Measurements from ENCODE around the gene ITPR3. TPM values are rescaled to one million over a fixed set of nuclear protein-coding genes. Genes with fewer than 3 reads are reported as not detected.

The ITPR3 gene
- total and polyA plus RNA-seq, 2 donors (not counting 3 experiments of a cell fraction or from before 2014, with no cell fraction given), result 28.8 to 52.2 TPM

GRCh38 chr6:33664506-33665057 lies 43.5 kb downstream of the ITPR3 start:
- Histone ChIP-seq H3K27ac (ENCODE audit: insufficient read depth, low read depth, low read length) (no peak overlapping the region), H2AFZ (ENCODE audit: low read depth, low read length) (no peak overlapping the region), H3K4me3 (replicated peaks in 1 of 3; ENCODE audit: insufficient read depth in 1 of 3, low read depth in 1 of 3, low read length in 3 of 3) (no peak overlapping the region), H3K36me3 (ENCODE audit: control insufficient read depth in 2 of 2, extremely low read depth in 1 of 2, insufficient read depth in 2 of 2, low read length in 2 of 2) (peaks cover 0 to 22% of the 10 kb centered on the region in 2 experiments), H3K79me2 (ENCODE audit: control insufficient read depth, insufficient read depth, low read length) (no peaks in the 10 kb centered on the region), H3K9ac (replicated peaks; ENCODE audit: extremely low read depth, insufficient read depth, low read length) (no peak overlapping the region), H3K4me1 (ENCODE audit: control insufficient read depth, extremely low read depth, insufficient read depth, low read length) (no peaks in the 10 kb centered on the region), H3K9me3 (replicated peaks; ENCODE audit: control insufficient read depth, insufficient read depth, low read length) (no peaks in the 10 kb centered on the region), H3K4me2 (ENCODE audit: insufficient read depth, low read length) (no peak overlapping the region), H3K9me1 (replicated peaks; ENCODE audit: control insufficient read depth, extremely low read depth, insufficient read depth, low read length) (no peaks in the 10 kb centered on the region), H4K20me1 (replicated peaks; ENCODE audit: control insufficient read depth, extremely low read depth, insufficient read depth, low read length) (no peaks in the 10 kb centered on the region), H3K27me3 (ENCODE audit: control insufficient read depth in 2 of 2, insufficient read depth in 2 of 2, low read length in 2 of 2) (no peaks in the 10 kb centered on the region)
- FAIRE-seq, result no peak
- TF ChIP-seq FOS (IDR thresholded peaks at IDR 0.05; ENCODE audit: borderline replicate concordance, insufficient read depth, low read length), result no peak
- no peak for TF ChIP-seq GATA2 (IDR thresholded peaks at IDR 0.05; ENCODE audit: insufficient read depth, insufficient read length, low read depth, low read length)
- TF ChIP-seq JUN (IDR thresholded peaks at IDR 0.05; ENCODE audit: borderline replicate concordance, insufficient read depth, insufficient read length, low read depth), result no peak
- no peak for TF ChIP-seq POLR2A (IDR thresholded peaks at IDR 0.05; ENCODE audit: low read depth, low read length)
- no peak for TF ChIP-seq POLR2AphosphoS5 (IDR thresholded peaks at IDR 0.05; ENCODE audit: insufficient read depth, low read depth, low read length)
- TF ChIP-seq MYC (IDR thresholded peaks at IDR 0.05; ENCODE audit: low read depth, low read length), result no peak
- TF ChIP-seq, protein P1, sequence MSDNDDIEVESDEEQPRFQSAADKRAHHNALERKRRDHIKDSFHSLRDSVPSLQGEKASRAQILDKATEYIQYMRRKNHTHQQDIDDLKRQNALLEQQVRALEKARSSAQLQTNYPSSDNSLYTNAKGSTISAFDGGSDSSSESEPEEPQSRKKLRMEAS (IDR thresholded peaks at IDR 0.05; ENCODE audit: insufficient read depth, insufficient read length), result no peak
- no peak for TF ChIP-seq CTCF (IDR thresholded peaks at IDR 0.05; ENCODE audit: extremely low read depth in 1 of 2, insufficient read depth in 1 of 2, low read depth in 1 of 2, low read length in 2 of 2)
- no peak for TF ChIP-seq EZH2 (IDR thresholded peaks at IDR 0.05; ENCODE audit: borderline replicate concordance, low read depth, low read length, severe bottlenecking)
- dilution Hi-C loops (cut with MboI; ENCODE audit: extremely low pct_ligation_motif_present, low sequenced_read_pairs), result no loop called here
- BruUV-seq (replicated peaks), result no TSS peak
- intact Hi-C loops (cut with micrococcal nuclease), result no loop called here
- POLR2A ChIA-PET, result interaction anchor here (0.6 kb wide), 1 partner anchor 19 kb away, joined by 3 read pairs; no protein-coding TSS in a partner anchor
- CTCF ChIA-PET, result interaction anchor here (0.7 kb wide), 1 partner anchor 74 kb away, joined by 3 read pairs; no protein-coding TSS in a partner anchor
- no peak for DNase-seq (ENCODE audit: low read depth, low spot score)

Measured in endothelial cell of umbilical vein (primary cell).